Measurements from ENCODE around the gene GLRB.

GRCh38 chr4:157075811-157076577 lies at the start of gene GLRB:
- TF ChIP-seq POLR2A (IDR thresholded peaks at IDR 0.05), result no peak
- no peak for TF ChIP-seq CTCF (IDR thresholded peaks at IDR 0.05)
- no peak for TF ChIP-seq POLR2AphosphoS5 (IDR thresholded peaks at IDR 0.05)
